GM19468 (cell line): ENCODE measurements around the gene ANGPT4.

Experiments used
- ATAC-seq: cut with Tn5 transposase; IDR thresholded peaks from one replicate; pipeline ENCODE4 v1.9.1; 2021; ENCODE audit warnings: mild to moderate bottlenecking, moderate library complexity, moderate number of reproducible peaks; ENCODE audit not compliant: unreplicated experiment; ENCODE audit errors: extremely low read depth

ANGPT4 gene

DNA sequence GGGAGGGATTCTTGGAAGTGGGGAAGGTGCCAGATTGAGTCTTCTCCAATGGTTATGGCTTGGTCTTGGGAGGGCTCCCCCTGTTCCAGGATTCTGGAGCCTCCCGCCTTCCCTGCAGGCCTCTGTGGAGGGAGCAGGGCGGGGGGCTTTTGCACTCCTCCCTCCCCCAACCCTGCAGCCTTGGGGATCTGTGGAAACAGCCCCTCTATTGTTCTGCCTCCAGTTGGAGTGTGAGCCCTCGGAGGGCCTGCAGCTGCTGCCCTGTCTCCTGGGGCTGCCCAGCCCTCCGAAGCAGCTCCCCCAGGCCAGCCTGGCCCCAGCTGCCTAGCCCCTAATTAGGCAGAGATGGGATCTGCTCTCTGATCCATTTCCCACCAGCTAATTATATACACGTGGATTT, 67.9 kb downstream of the ANGPT4 start:
- no peak for ATAC-seq

DNA sequence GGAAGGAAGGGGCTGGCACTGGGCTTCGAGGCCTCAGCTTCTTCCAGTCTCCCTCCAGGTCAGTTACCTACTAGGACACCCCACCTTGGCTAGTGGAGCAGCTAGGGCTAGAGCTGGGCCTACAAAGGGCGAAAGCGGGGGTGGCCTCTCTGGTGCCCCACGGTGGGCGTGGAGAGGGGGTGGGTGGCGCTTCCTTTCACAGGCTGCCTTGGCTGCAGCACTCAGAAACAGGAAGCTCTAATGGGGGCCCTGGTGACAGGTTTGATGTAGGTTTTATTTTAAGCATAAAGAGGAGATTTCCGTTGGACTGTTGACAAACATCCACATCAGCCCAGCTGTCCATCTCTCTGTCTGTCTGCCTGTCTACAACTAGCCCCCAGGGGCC, 69.2 kb downstream of the ANGPT4 start:
- ATAC-seq: no peak

DNA sequence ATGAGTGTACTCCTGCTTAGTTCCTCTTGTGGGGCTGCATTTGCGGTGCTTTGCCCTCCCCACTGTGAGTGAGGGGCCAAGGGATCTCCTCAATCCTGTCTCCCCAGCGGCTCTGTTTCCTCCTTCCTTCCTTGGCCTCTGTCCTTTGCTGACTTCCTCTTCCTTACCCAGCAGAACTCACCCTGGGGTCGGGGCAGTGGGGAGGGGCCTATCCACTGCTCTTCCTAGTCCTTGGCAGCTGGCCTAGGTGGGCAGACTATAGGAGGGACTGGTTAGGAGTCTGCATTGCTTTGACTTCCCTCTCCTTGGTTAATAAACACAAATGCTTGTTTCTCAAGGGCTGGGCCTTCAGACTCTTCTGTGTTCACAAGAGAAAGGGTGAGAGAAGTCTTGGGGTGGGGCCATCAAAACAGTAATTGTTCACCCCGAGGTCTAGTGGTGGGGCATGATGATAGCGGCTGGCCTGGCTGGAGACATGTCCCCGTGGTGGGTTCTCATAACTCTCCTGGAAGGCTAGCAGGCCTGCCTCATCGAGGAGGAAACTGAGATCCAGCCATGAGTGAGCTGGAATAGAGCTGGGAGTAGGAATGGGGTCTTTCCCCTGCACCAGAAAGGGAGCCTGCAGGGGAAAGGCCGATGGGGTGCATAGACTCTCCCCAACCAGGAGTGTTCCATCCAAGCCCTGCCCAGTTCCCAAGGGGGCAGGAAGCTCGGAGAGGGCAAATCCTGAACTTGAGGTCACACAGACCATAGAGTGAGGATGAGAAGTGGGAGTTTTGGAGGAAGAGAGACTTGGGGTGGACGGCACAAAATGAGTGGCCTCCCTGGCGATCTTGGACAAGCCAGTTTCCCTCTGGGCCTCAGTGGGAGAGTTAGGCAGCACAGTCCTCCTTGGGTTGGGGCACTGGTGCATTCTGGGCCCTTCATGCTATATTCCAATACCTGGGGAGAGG, 69.9 kb downstream of the ANGPT4 start:
- ATAC-seq: no peak

DNA sequence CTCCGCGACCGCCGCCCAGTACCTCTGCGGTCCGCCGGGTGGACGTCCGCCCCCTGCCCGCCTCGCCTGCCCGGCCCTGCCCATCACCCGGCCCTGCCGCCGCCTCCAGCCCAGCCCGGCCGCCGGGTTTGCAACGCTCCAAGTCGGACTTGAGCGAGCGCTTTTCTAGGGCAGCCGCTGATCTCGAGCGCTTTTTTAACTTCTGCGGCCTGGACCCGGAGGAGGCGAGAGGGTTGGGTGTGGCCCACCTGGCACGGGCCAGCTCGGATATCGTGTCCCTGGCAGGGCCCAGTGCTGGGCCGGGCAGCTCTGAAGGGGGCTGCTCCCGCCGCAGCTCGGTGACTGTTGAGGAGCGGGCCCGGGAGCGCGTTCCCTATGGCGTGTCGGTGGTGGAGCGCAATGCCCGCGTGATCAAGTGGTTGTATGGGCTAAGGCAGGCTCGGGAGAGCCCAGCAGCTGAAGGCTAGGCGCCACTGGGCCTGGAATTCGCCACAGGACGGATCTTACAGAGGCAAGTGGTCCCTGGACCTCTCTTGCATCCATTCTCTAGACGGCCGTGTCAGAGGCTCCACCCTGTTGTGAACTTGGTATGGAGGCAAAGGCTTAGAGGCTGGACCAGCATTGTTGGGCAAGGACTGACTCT, 70.8 kb downstream of the ANGPT4 start:
- ATAC-seq: no peak

DNA sequence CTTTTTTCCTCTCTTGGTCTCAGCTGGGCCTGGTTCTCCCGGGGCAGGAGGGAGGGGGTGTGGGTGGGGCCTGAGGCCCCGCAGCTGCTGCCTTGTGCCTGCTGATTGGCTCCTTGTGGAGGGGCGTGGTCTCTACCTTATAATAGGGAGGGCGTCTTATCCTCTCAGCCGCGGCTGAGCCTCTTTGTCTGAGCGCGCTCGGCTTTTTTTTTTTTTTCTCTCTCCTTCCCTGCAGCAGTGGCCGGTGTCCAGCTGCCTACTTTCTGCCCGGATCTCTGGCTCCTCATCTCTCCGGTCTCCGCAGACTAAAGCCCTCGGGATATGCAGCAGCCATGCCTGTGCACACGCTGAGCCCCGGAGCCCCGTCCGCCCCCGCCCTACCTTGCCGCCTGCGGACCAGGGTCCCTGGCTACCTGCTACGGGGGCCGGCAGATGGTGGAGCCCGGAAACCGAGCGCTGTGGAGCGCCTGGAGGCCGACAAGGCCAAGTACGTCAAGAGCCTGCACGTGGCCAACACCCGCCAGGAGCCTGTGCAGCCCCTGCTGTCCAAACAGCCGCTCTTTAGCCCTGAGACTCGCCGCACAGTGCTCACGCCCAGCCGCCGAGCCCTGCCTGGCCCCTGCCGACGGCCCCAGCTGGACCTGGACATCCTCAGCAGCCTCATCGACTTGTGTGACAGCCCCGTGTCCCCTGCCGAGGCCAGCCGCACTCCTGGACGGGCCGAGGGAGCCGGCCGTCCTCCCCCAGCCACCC, 71.5 kb downstream of the ANGPT4 start:
- ATAC-seq: peak; percentile 83

DNA sequence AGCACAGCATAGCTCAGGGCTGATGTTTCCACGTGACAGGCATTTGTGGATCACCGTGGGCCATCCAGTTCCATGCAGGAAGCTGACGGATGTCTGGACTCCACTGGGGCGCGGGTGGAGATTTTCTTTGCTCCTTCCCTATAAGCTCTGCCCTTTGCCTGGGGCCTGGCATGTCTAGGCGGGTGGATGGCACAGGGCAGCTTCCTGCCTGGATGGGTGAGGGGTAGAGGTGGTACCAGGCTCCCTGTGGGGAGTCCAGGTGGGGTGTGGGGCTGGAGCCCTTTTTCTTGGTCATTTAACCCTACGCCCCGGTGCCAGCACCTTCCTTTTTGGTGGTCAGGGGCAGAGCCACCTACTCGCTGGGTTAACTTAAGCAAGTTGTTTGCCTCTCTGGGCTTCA, 72.2 kb downstream of the ANGPT4 start:
- ATAC-seq: no peak

DNA sequence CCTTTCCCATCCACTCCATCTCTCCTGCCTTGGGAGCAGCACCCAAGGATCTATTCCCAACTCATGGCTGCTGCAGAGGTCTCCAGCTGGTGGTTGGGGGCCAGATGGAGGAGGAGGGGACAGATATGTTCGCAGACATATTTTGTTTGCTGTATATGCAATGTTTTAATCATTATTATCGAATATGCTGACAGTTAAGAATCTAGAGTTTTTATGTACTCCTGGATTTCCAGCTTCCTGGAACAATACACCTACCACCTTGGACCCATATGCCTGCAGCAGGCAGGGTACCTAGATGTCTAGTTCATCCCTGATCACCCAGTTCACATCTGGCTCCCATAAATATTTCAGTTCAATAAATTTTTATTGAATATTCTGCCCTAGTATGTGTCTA, 73.6 kb downstream of the ANGPT4 start:
- ATAC-seq: no peak

DNA sequence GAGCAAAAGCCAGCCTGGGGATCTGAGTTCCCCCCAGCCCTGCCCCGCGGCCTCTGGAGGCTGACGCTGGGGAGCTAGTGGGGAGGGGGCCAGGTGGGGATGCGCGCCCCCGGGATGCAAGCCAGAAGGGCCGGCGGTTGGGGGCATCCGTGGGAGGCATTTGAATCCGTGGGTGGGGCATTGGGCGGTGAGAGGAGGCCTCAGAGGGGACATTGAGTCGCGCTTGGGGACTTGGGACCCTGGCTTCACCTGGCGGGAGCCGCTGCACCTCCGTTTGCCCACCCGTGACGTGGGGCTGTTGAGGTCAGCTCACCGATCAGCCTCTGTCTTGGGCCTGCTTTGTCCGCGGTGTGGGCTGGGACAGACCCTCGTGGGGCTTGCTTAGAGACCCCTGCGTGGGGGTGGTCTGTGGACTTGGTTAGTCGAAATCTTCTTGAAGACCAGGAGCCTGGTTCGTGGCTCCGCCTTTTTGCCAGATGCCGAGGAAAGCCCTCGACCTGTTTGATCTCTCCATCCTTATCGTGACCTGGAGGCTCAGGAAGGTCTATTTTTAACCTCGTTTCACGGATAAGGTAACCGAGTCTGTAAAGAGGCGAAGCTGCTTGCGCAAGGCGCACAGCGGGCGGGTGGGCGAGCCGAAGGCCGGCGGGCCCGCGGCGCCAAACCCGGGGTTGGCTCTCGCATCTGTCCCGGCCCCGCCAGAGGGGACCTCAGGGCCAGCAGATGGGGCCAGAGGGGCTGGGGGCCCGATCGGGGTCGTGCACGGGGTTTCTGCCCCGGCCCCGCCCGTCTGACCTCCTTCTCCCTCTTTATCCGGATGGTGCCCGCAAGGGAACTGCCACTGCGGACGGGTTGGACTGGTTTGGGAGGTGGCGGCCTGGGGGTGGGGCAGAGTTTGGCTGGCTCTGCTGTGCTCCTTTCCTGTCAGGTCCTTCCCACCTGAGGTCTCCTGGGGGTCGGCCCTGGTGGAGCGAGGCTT, 74.3 kb downstream of the ANGPT4 start:
- no peak for ATAC-seq

DNA sequence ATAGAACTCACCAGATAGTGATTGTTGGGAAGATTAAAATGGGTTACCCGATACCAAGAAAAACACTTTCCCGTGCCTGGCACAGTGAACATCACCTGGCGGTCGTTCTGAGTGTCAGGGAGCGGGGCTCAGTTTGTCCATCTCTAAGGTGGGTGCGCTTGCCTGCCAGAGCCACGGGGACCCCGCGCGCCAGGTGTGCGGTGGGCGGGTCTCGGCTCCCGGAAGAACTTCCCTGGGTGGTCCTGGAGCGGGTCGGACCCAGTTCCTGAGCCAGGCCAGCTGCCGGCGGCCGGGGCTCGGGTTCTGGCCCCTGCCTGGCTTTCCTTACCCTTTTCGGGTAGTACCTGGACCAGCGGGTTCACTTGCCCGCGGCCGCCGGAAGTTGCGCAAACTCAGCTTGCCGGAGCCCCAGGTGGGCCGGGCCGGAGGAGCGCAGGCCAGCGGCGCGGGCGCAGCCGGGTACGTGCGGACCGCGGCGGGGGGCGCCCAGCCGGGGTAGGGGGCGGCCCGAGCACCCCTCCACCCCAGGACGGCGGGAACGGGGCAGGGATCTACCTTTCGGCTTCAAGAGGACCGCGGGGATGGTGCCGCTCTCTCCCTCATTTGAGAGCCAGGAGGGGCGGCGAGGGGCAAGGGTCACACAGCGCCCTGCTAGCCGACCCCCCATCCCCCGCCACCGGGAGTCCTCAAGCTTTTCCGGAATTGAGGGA, 75.1 kb downstream of the ANGPT4 start:
- ATAC-seq: no peak

DNA sequence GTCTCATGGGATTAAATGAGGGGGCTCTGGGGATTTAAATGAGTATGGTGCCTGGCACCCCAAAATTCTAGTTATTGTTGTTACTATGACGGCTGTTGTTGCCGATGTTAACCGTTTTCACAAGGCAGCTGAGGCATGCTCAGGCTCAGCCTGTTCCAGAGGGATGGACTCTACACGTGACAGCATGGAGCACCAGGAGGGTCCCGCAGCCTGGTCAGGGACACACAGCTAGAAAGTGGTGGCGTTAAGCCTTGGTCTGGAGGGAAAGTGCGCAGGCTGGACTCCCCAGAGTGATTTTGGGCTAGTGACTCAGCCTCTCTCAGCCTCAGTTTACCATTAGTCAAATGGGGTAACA, 75.7 kb downstream of the ANGPT4 start:
- no peak for ATAC-seq

DNA sequence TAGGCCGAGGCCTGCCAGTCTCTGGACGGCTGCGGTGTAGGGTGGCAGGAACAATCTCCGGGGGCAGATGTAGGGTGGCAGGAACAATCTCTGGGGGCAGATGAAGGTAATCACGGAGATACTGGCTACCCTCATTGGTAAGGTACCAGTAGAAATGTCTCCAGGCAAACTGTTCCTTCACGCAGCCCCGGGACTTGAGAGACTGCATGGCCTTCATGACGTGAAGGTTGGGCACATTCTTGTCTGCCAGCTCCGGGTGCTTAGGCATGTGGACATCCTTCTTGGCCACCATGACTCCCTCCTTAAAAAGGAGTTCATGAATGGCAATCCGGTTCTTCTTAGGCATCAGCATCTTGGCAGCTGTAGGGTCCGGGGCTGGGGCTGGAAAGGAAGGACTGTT, 76.5 kb downstream of the ANGPT4 start:
- ATAC-seq: no peak

DNA sequence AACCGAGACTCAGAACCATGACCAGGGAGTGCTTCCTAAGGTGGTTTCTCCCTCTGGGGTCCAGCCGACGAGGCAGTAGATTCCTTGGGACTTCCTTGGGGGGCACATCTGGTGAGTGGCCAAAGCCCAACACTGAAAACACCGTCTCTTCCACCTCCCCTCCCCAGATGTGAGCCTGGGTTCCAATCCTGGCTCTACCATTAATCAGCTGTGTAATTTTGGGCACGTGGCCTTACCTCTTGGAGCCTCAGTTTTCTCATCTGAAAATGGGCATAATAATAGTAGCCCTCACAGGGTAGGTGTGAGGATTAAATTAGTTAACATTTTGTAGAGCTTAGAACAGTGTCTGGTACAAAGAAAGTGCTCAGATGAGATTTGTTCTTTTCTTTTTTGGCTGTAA, 77.1 kb downstream of the ANGPT4 start:
- no peak for ATAC-seq

DNA sequence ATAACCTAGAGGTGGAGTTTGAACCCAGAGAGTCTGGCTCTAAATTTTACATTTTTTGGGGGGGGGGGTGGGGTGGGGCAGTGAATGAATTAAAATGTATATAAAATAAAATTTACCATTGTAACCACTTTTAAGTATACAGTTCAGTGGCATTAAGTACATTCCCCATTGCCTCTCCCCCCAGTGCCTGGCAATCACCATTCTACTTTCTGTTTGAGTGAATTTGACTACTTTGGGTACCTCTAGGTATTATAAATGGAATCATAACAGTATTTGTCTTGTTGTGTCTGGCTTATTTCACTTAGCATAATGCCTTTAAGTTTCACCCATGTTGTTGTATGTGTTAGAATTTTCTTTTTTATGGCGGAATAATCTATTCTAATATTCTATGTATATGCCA, 79.9 kb downstream of the ANGPT4 start:
- ATAC-seq: no peak

DNA sequence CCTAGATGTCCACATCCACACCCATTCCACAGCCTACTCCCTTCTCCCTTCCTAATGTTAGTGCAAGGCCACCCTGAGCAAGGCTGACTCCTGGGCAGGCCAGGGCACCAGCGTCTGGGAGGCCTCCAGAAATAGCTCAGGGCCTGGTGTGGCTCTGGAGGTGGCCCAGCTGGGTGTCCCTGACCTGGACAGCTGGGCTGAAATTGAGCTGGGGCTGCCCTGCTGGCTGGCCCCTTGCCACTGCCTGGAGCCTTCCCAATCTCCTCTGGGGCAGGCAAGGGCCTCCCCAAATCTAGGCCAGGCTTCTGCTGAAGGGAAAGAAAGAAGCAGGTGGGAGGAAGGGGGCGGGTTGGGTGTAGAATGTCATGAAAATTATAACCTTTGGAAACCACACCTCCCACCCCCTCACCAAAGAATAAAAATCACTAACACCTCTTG, 80.5 kb downstream of the ANGPT4 start:
- no peak for ATAC-seq

DNA sequence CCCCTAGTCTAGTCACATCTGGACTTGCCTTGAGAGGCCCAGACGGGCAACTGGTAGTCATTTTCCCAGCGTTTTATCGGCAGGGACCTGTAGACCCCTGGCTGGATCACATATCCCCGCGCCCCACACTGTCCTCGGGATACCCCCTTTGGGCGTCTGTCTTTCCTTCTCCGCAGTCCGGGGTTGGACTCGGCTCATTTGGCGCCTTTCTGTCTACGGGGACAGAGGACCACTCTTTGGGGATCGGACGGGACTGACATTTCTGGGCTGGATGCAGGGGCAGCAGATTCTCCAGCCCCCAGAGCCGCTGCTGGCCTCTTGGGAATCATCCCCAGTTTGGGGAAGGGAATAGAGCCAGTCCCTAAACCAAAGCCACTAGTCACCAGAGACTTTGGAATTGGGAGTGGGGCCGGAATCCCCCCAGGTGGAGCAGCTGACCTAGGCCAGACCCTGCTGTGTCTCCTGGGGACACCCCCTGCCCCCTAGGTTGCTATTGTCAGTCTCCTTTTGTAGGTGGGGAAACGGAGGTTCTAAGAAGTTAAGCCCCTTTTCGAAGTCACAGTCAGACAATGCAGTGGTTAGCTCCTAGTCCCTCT, 81.9 kb downstream of the ANGPT4 start:
- ATAC-seq: no peak

DNA sequence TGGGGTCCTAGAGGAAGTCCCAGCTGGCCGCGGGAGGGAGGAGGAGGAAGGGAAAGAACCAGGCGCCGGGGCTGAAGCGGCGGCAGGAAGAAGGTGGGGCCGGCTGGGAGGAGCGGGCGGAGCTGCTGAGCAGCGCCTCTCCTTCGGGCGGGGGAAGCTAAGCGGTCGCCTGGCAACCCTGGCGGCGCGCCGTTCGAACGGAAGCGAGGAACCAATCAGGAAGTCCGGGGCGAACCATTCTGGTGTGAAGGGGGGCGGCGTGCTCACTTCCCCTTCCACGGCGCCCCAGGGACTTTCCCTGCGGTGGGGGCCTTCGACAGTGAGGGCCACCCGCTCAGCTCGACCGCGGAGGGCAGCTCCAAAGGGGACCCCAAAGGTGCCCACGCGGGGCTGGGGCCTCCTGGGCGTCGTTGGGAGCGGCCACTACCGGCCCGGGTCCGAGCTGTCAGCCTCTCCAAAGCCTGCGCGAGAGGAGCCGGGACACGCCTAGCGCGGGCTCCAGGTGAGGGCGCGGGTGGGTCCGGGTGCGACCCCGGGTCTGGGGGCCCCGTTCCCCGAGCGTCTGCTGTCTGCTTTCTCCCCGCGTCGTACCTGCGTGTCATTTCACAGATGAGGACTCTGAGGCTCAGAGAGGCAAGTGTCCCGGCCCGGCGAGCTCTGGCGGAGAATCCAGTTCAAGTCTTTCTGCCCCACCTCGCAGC, 82.5 kb downstream of the ANGPT4 start, which contains the start of gene FAM110A:
FAM110A (plus strand) TSS at position 266 of the 701 bp plus-strand sequence. CDS start 11,090 bp downstream, outside the sequence.
- peak; percentile 93 for ATAC-seq

DNA sequence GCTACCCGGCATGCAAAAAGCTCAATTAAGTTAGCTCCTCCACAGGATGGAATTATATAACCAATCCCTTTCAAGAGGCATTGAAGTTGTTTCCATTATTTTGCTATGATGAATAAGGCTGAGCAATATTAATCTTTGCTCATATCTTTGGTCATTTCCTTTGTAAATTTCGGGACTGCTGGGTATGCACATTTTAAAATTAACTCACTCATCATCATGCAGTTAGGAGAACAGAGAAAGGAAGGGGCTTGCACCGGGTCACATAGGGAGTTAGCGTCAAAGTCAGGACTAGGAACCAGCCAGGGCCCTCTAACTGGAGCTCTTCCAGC, 83.0 kb downstream of the ANGPT4 start:
- no peak for ATAC-seq

DNA sequence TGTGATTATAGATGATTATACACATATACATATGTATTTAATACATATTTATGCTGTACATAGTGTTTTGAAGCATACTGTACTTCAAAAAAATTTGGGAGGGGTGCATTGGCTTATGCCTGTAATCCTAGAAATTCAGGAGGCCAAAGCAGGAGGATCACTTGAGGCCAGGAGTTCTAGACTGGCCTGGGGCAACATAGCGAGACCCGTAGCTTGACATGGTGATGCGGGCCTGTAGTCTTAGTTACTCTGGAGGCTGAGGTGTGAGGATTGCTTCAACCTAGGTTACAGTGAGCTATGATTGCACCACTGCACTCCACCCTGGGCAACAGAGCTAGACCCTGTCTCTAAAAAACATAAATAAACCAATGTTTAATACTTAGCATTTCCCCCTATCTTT, 84.2 kb downstream of the ANGPT4 start:
- no peak for ATAC-seq
